ENCODE data around the gene TRHDE. TPM values are rescaled to one million over a fixed set of nuclear protein-coding genes. Genes with fewer than 3 reads are reported as not detected.

The TRHDE gene
- total and polyA plus RNA-seq, 7 donors, result 0.42 to 10.0 (median 2.9) TPM

DNA sequence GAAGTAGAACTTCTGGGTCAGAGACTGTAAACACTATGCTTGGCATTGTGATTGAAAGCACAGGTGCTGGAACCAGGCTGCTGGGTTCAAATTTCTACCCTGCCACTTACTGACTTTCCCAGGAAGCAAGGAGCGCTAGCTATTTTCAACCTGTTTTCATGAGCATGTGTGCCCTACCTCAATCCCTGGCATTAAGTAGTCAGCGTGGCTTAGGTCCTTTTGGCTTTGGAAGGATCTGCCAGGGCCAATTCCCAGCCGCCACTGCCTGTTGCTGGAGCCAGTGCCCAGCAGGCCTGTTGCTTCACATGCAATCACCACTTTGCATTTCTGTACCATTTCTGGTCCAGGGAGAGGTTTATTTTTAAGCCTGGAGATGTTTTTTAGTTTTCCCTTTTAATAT is 196.3 kb downstream of the TRHDE start:
- 91 to 94% methylated on average over 3 of the region's 3 CpGs for WGBS, 2 donors
- Histone ChIP-seq H3K27ac (no peak overlapping the region), H3K9me3 (no peaks in the 10 kb centered on the region), H3K27me3 (no peaks in the 10 kb centered on the region), H3K4me3 (no peak overlapping the region), H3K4me1 (no peaks in the 10 kb centered on the region), H3K36me3 (no peaks in the 10 kb centered on the region)
- DNase-seq, result no peak
- intact Hi-C loops (cut with DNase I), result no loop called here
- TF ChIP-seq POLR2AphosphoS5 (IDR thresholded peaks at IDR 0.05), result no peak
- no peak for TF ChIP-seq POLR2A (IDR thresholded peaks at IDR 0.05)
- TF ChIP-seq CTCF (IDR thresholded peaks at IDR 0.05), result no peak
- no peak for TF ChIP-seq EP300 (IDR thresholded peaks at IDR 0.05)

DNA sequence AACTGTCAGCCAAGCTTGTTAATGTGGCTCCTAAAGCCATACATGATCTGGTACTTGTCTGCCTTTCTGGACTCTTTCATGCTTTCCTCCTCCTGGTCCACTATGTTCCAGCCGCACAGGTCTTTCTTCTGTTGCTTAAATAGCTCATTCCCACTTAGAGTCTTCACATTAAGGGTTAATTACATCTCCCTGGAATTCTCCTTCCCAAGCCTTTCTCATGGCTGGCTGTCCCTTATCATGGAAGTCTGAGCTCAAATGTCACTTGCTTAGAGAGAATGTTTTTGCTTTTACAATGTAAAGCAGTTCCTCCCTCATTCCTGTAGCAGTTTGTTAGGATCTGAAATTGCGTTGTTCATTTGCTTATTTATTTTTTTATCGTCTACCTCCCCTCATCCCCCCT is 199.6 kb downstream of the TRHDE start:
- 39 to 43% methylated on average over 3 of the region's 3 CpGs for WGBS, 2 donors
- no peak for DNase-seq
- no peak overlapping the region for H3K4me3 ChIP-seq
- intact Hi-C loops (cut with DNase I), result no loop called here
- H3K4me1 ChIP-seq, result no peaks in the 10 kb centered on the region
- no peaks in the 10 kb centered on the region for H3K36me3 ChIP-seq
- no peaks in the 10 kb centered on the region for H3K27me3 ChIP-seq
- no peaks in the 10 kb centered on the region for H3K9me3 ChIP-seq
- H3K27ac ChIP-seq, result no peak overlapping the region
- TF ChIP-seq POLR2A (IDR thresholded peaks at IDR 0.05) (no peak), POLR2AphosphoS5 (IDR thresholded peaks at IDR 0.05) (no peak), EP300 (IDR thresholded peaks at IDR 0.05) (no peak), CTCF (IDR thresholded peaks at IDR 0.05) (no peak)

GRCh38 chr12:72472350-72472749 is 200.2 kb downstream of the TRHDE start:
- no peaks in the 10 kb centered on the region for H3K9me3 ChIP-seq
- no peaks in the 10 kb centered on the region for H3K4me1 ChIP-seq
- H3K27ac ChIP-seq, result no peak overlapping the region
- intact Hi-C loops (cut with DNase I), result no loop called here
- no peaks in the 10 kb centered on the region for H3K36me3 ChIP-seq
- 84 to 86% methylated on average over 3 of the region's 3 CpGs for WGBS, 2 donors
- TF ChIP-seq CTCF (IDR thresholded peaks at IDR 0.05) (no peak), POLR2AphosphoS5 (IDR thresholded peaks at IDR 0.05) (no peak), POLR2A (IDR thresholded peaks at IDR 0.05) (no peak), EP300 (IDR thresholded peaks at IDR 0.05) (no peak)
- no peak for DNase-seq
- H3K27me3 ChIP-seq, result no peaks in the 10 kb centered on the region
- no peak overlapping the region for H3K4me3 ChIP-seq

DNA sequence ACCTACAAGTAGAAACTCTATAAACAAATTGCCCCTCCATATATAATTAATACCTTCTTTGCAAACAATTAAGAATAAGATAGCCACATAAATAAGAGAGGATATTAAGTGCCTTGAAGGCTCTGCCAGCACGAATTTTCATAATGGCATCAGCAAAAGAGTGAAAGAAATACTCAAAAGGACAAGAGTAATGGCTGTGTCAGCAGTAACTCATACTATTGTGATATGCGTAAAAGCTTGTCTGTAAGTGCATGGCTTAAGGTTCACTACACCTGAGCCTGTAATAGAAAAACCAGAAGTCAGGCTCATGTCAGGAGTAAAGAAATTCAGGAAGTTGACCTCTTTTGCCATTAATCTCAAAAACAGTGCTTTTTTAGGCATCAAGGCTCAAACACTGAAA is 204.1 kb downstream of the TRHDE start:
- Histone ChIP-seq H3K27ac (no peak overlapping the region), H3K4me3 (no peak overlapping the region), H3K27me3 (no peaks in the 10 kb centered on the region), H3K9me3 (no peaks in the 10 kb centered on the region), H3K36me3 (no peaks in the 10 kb centered on the region), H3K4me1 (no peaks in the 10 kb centered on the region)
- WGBS, 2 donors, result 66 to 79% methylated on average over 2 of the region's 2 CpGs
- no peak for TF ChIP-seq EP300 (IDR thresholded peaks at IDR 0.05)
- no peak for DNase-seq
- intact Hi-C loops (cut with DNase I), result no loop called here

DNA sequence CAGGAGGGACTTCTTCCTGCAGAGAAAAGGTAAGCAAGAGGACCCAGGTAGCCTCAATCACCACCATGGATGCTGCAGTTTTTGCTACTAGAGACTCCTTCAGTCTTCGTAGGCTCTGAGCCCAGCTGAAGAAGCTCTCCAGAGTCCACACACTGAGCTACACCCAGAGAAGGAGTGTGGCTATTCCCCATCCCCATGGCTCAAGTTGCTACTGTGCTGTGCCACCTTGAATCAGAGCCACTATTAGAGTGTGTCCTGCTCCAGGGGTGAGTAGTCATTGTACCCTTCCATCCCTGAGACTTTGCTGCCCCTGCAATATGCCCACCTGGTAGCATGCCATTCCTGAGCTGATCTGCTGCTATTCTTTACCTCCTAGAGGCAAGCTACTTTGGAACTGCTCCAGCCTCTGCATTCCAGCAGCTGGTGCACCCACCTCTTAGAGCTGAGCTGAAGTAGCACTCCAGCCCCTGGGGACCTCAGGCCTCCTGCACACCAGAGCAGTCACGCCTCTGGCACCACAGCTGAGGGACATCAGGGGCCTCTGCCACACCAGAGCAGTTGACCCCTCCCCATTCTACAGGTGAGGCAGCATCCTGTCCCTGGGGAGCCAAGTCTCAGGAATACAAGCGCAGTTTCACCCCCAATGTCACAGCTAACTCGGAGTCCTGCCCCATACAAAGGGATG is 213.0 kb downstream of the TRHDE start:
- Histone ChIP-seq H3K4me3 (no peak overlapping the region), H3K9me3 (peaks cover 0 to under 1% (median 0%) of the 10 kb centered on the region in 4 donors), H3K4me1 (no peaks in the 10 kb centered on the region), H3K27ac (no peak overlapping the region), H3K27me3 (no peaks in the 10 kb centered on the region), H3K36me3 (no peaks in the 10 kb centered on the region)
- no peak for TF ChIP-seq CTCF (IDR thresholded peaks at IDR 0.05)
- TF ChIP-seq EP300 (IDR thresholded peaks at IDR 0.05), result no peak
- no peak for TF ChIP-seq POLR2AphosphoS5 (IDR thresholded peaks at IDR 0.05)
- TF ChIP-seq POLR2A (IDR thresholded peaks at IDR 0.05), result no peak
- DNase-seq, result no peak
- intact Hi-C loops (cut with DNase I), result no loop called here
- WGBS, 2 donors, result 80% methylated on average over 4 of the region's 4 CpGs

Data from sigmoid colon (tissue), 7 donors.